OCI-LY3 (cell line): ENCODE results near the gene TANC1.
A peak's percentile ranks its signal among the peaks of the same experiment; 100 is the strongest.
"Not testable (repeated sequence)": the region's sequence is repeated elsewhere in the genome, so short reads cannot be mapped to it uniquely, and the experiment has no call there.

Source experiments
- H2AFZ ChIP-seq: fragments of 200-600, 300-600 bp; shearing (Covaris generic); 2 replicates; pipeline ENCODE4 v1.6.0; 2014; ENCODE audit warnings: antibody characterized with exemption, low read depth, low read length
- H3K27ac ChIP-seq: fragments of 200-600, 300-600 bp; sonication (generic); 2 replicates; pipeline ENCODE4 v1.5.1; 2014; ENCODE audit warnings: mild to moderate bottlenecking, low read length, moderate library complexity, mixed read lengths
- H3K27me3 ChIP-seq: fragments of 200-600, 300-600 bp; sonication (generic); 2 replicates; pipeline ENCODE4 v1.6.1; 2014; ENCODE audit warnings: low read depth, low read length, mixed read lengths
- H3K36me3 ChIP-seq: fragments of 200-600, 300-600 bp; sonication (generic); replicated peaks from 2 replicates; pipeline ENCODE3; 2014; ENCODE audit warnings: low read depth, low read length, mixed read lengths
- H3K4me1 ChIP-seq: fragments of 300-600, 200-600 bp; sonication (generic); 2 replicates; pipeline ENCODE4 v1.6.1; 2014; ENCODE audit warnings: low read length, mixed read lengths
- H3K4me2 ChIP-seq: fragments of 200-600, 300-600 bp; sonication (generic); 2 replicates; pipeline ENCODE4 v1.6.1; 2014; ENCODE audit warnings: low read length, mixed read lengths
- H3K4me3 ChIP-seq: fragments of 300-600, 200-600 bp; sonication (generic); 2 replicates; pipeline ENCODE4 v1.5.1; 2014; ENCODE audit warnings: antibody characterized with exemption, mild to moderate bottlenecking, low read length, moderate library complexity
- H3K79me2 ChIP-seq: fragments of 300-600, 200-600 bp; shearing (Covaris generic); 2 replicates; pipeline ENCODE4 v1.6.1; 2014; ENCODE audit warnings: mild to moderate bottlenecking, low read length, mixed read lengths
- H3K9ac ChIP-seq: fragments of 300-600, 200-600 bp; shearing (Covaris generic); 2 replicates; pipeline ENCODE4 v1.6.0; 2014; ENCODE audit warnings: mild to moderate bottlenecking, low read length, moderate library complexity
- H3K9me3 ChIP-seq: fragments of 200-600, 300-600 bp; shearing (Covaris generic); 2 replicates; pipeline ENCODE4 v1.6.1; 2014; ENCODE audit warnings: low read length, mixed read lengths; ENCODE audit not compliant: insufficient read depth
- H4K20me1 ChIP-seq: fragments of 200-600, 300-600 bp; sonication (generic); 2 replicates; pipeline ENCODE4 v1.6.1; 2016; ENCODE audit warnings: low read length, mixed read lengths; ENCODE audit not compliant: insufficient read depth
- EZH2phosphoT487 ChIP-seq: fragments of 200-600 bp; shearing (Covaris generic); IDR thresholded peaks from 2 replicates; pipeline ENCODE4 v1.6.1; 2018; ENCODE audit warnings: antibody characterized with exemption, mixed run types, low read depth
- TF ChIP-seq, protein P1 (sequence below): fragments of 200-600, 300-600 bp; sonication (generic); IDR thresholded peaks from 2 replicates; pipeline ENCODE4 v1.5.1; 2014; ENCODE audit warnings: antibody characterized with exemption, low read length, low read depth

TANC1 gene

DNA sequence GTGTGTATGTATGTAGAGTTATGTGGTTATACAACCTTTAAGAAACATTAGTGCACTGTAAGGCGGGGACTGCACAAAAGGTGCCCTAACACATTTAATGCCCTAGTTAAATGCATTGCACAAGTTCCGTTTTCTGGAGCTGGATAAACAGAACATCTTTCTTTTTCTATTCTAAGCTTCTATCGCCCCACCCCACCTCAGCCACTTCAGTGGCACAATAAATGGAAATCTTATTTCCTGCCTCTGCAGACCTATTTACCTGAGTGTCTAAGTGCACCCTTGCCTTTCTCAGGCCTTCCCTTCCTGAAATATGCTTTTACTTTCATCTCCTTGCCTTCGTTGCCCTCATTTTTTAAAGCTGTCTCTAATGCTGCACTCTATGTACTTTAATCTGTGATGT lies 123.5 kb downstream of the TANC1 start:
- Histone ChIP-seq H3K4me3 (no peak overlapping the region), H3K79me2 (no peaks in the 10 kb centered on the region), H4K20me1 (no peaks in the 10 kb centered on the region), H3K9ac (no peak overlapping the region), H3K27ac (no peak overlapping the region), H3K9me3 (peaks cover 6% of the 10 kb centered on the region; the same call in 1 of the 2 replicates), H3K27me3 (no peaks in the 10 kb centered on the region), H3K4me2 (peak overlapping the region; percentile 12; the same call in 1 of the 2 replicates), H2AFZ (no peak overlapping the region), H3K36me3 (no peaks in the 10 kb centered on the region), H3K4me1 (no peaks in the 10 kb centered on the region)
- no peak for TF ChIP-seq EZH2phosphoT487
- TF ChIP-seq, protein P1, sequence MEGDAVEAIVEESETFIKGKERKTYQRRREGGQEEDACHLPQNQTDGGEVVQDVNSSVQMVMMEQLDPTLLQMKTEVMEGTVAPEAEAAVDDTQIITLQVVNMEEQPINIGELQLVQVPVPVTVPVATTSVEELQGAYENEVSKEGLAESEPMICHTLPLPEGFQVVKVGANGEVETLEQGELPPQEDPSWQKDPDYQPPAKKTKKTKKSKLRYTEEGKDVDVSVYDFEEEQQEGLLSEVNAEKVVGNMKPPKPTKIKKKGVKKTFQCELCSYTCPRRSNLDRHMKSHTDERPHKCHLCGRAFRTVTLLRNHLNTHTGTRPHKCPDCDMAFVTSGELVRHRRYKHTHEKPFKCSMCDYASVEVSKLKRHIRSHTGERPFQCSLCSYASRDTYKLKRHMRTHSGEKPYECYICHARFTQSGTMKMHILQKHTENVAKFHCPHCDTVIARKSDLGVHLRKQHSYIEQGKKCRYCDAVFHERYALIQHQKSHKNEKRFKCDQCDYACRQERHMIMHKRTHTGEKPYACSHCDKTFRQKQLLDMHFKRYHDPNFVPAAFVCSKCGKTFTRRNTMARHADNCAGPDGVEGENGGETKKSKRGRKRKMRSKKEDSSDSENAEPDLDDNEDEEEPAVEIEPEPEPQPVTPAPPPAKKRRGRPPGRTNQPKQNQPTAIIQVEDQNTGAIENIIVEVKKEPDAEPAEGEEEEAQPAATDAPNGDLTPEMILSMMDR: no peak

DNA sequence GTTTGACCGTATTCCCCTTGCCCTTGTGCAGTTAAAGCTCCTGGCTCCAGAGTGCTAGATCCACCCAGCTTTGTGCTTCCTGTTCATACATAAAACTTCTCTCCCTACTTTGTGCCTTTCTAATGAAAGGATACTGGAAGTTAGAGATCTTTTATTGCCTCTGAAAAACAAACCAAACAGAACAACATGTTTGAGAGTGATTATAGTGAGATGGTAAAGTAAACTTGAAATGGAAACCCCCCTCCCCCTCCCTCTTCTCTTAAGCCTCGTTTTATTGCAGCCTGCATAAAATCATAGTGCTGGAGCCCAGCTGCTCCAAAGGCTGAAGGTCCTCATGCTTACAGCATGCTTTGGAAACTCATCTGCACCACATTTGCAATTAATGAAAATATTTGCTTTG lies 125.1 kb downstream of the TANC1 start:
- Histone ChIP-seq H3K4me2 (no peak overlapping the region), H3K4me3 (no peak overlapping the region), H2AFZ (no peak overlapping the region), H3K79me2 (no peaks in the 10 kb centered on the region), H3K9me3 (peaks cover 8% of the 10 kb centered on the region; the same call in 1 of the 2 replicates), H3K4me1 (no peaks in the 10 kb centered on the region), H3K27me3 (no peaks in the 10 kb centered on the region), H3K27ac (no peak overlapping the region), H4K20me1 (no peaks in the 10 kb centered on the region), H3K9ac (no peak overlapping the region), H3K36me3 (no peaks in the 10 kb centered on the region)
- TF ChIP-seq EZH2phosphoT487: no peak
- TF ChIP-seq, protein P1: no peak

DNA sequence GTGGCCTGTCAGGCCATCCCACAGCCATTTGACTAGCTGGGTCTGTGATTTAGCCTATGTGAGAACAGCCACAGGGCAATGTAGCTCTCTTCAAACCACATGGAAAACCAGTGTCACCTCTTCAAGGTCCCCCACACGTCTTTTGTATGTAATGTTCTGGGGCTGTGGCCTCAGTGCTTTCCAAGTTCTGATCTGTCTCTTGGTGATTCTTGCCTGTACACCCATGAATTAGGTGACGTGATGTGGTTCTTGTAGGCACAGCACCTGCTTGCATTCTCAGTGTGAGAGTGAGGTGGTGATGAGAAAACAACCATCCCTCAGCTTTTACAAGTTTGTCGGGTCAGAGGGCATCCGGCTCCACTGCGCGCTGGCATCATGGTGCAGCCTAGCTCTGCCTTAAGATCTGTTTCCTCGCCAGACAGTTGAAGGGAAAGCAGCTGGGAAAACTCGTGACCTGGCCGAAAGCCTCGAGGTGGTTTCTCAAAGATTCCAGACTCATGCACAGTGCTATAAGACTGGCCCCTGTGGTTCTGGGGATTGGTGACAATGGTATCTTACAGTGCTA lies 125.8 kb downstream of the TANC1 start:
- TF ChIP-seq EZH2phosphoT487: no peak
- TF ChIP-seq, protein P1: no peak

DNA sequence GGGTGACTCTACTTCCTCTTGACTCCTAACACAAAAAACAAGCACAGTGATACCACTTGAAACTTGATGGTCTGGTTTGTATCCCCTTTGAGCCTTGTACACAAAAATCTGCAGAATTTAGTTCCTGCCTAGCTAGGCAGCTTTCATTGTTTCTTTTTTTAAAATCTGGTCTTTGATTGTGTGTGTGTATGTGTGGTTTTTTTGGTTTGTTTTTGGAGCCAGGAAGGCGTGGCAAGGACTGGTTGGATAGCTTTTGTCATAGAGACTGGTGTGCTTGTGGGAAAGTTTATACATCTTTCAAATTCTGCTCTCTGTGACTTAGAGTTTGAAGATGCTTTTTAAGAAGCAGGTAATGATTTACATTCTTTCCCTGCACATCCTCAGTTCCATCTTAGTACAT lies 127.4 kb downstream of the TANC1 start:
- no peaks in the 10 kb centered on the region for H3K27me3 ChIP-seq
- H3K9ac ChIP-seq: no peak overlapping the region
- no peak overlapping the region for H3K27ac ChIP-seq
- H4K20me1 ChIP-seq: no peaks in the 10 kb centered on the region
- H3K4me1 ChIP-seq: no peaks in the 10 kb centered on the region; the same call in 1 of the 2 replicates
- TF ChIP-seq, protein P1: no peak
- no peak for TF ChIP-seq EZH2phosphoT487
- H3K9me3 ChIP-seq: peaks cover 8% of the 10 kb centered on the region; the same call in 1 of the 2 replicates
- no peak overlapping the region for H3K4me2 ChIP-seq
- no peaks in the 10 kb centered on the region for H3K79me2 ChIP-seq
- no peaks in the 10 kb centered on the region for H3K36me3 ChIP-seq
- no peak overlapping the region for H3K4me3 ChIP-seq
- no peak overlapping the region for H2AFZ ChIP-seq

More for the DNA sequence above, 125.8 kb downstream of the TANC1 start:
- no peaks in the 10 kb centered on the region; the same call in 1 of the 2 replicates for H3K4me1 ChIP-seq
- no peaks in the 10 kb centered on the region for H3K36me3 ChIP-seq
- H3K9ac ChIP-seq: no peak overlapping the region
- H3K9me3 ChIP-seq: peaks cover 8% of the 10 kb centered on the region; the same call in 1 of the 2 replicates
- H3K27me3 ChIP-seq: no peaks in the 10 kb centered on the region
- no peak overlapping the region for H2AFZ ChIP-seq
- no peaks in the 10 kb centered on the region for H4K20me1 ChIP-seq
- H3K27ac ChIP-seq: no peak overlapping the region
- H3K4me2 ChIP-seq: no peak overlapping the region
- H3K4me3 ChIP-seq: no peak overlapping the region
- no peaks in the 10 kb centered on the region for H3K79me2 ChIP-seq

DNA sequence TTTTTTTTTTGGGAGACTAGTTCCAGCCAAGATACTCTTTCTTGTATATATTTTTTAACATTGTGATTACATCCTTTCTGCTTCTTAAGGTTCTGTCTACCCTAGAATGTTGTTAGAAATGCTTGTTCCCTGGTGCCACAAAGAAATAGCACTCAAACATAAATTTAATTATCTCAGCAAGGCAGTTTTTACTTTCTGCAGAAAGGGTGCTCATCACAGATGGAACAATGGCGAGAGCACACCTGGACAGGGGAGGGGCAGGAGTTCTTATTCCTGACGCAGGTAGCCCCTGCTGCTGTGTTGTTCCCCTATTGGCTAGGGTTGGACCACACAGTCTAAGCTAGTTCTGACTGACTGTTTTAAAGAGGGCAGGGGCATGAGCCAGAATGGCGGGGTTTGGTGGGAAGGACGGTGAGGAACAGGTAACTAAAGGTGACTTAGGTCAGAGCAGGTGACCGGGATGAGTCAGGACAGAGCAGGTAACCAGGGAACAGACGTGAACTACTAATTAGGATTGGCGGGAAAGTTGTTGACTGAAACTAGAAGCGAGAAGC lies 127.9 kb downstream of the TANC1 start:
- H3K27ac ChIP-seq: not testable (repeated sequence)

More for the DNA sequence above, 127.9 kb downstream of the TANC1 start:
- H3K4me2 ChIP-seq, H3K9me3 ChIP-seq, H3K36me3 ChIP-seq, H3K9ac ChIP-seq, H3K27me3 ChIP-seq, H2AFZ ChIP-seq, H3K4me3 ChIP-seq, H3K79me2 ChIP-seq, H4K20me1 ChIP-seq, H3K4me1 ChIP-seq: not testable (repeated sequence)
